Caco-2 (cell line): Measurements from ENCODE around the gene SLC16A7. TPM values are rescaled to one million over a fixed set of nuclear protein-coding genes. Genes with fewer than 3 reads are reported as not detected.

ENCODE experiments used
- BruUV-seq: library from RNA; stranded (reverse); fragments of 400-500 nt; replicated peaks from 2 replicates; lab custom pipeline; 2021; lab: Mats Ljungman, UMichigan
- CTCF ChIA-PET: fragments of 300-600 bp; sonication (Branson Sonifier 250); formaldehyde crosslinking; loops from one replicate; lab custom pipeline; 2022; ENCODE audit warnings: antibody characterized with exemption; lab: Charles Lee
- POLR2A ChIA-PET: fragments of 300-600 bp; sonication (Branson Sonifier 250); formaldehyde crosslinking; loops from one replicate; lab custom pipeline; 2022; ENCODE audit warnings: antibody characterized with exemption; lab: Charles Lee
- DNase-seq, 2 experiments: peaks; one replicate each; pipeline versions ENCODE4 v3.0.0 to v3.0.0-alpha.2; 2020 to 2022
- H3K27me3 ChIP-seq: replicated peaks from 2 replicates; pipeline ENCODE4 v1.6.0; 2011; ENCODE audit warnings: low read length; ENCODE audit not compliant: control insufficient read depth, insufficient read depth
- H3K36me3 ChIP-seq: 2 replicates; pipeline ENCODE4 v1.5.1; 2011; ENCODE audit warnings: low read length; ENCODE audit not compliant: control insufficient read depth, insufficient read depth
- H3K4me1 ChIP-seq: fragments of 250-450 bp; sonication (Bioruptor Pico); 2 replicates; pipeline ENCODE4 v1.5.1; 2020; ENCODE audit warnings: mild to moderate bottlenecking
- H3K4me3 ChIP-seq: 2 replicates; pipeline ENCODE4 v1.5.1; 2011; ENCODE audit warnings: low read depth, mild to moderate bottlenecking, control low read depth, low read length
- H3K9me3 ChIP-seq: fragments of 250-450 bp; sonication (Bioruptor Pico); 2 replicates; pipeline ENCODE4 v1.5.1; 2020; ENCODE audit warnings: mild to moderate bottlenecking, moderate library complexity
- H3K27ac Mint-ChIP-seq: one replicate; pipeline ENCODE4 v1.8.0; 2022; ENCODE audit warnings: mixed read lengths; ENCODE audit not compliant: unreplicated experiment
- H3K27me3 Mint-ChIP-seq: one replicate; pipeline ENCODE4 v1.8.0; 2022; ENCODE audit warnings: mixed read lengths; ENCODE audit not compliant: insufficient read depth, unreplicated experiment
- H3K36me3 Mint-ChIP-seq: one replicate; pipeline ENCODE4 v1.8.0; 2022; ENCODE audit warnings: mild to moderate bottlenecking, mixed read lengths; ENCODE audit not compliant: insufficient read depth, unreplicated experiment
- H3K4me1 Mint-ChIP-seq: one replicate; pipeline ENCODE4 v1.8.0; 2022; ENCODE audit warnings: low read depth, mixed read lengths; ENCODE audit not compliant: unreplicated experiment
- H3K4me3 Mint-ChIP-seq: one replicate; pipeline ENCODE4 v1.8.0; 2022; ENCODE audit warnings: mild to moderate bottlenecking, moderate library complexity, mixed read lengths; ENCODE audit not compliant: unreplicated experiment
- H3K9me3 Mint-ChIP-seq: one replicate; pipeline ENCODE4 v1.8.0; 2022; ENCODE audit warnings: mixed read lengths; ENCODE audit not compliant: unreplicated experiment
- CTCF ChIP-seq, 2 experiments: fragments of 200-600 bp in 1 of 2; IDR thresholded peaks; 1 replicate in 1 of 2; 2 replicates in 1 of 2; pipeline versions ENCODE4 v1.5.1 to v1.8.0; 2011 to 2022; ENCODE audit warnings: antibody characterized with exemption in 1 of 2, control low read depth in 1 of 2, inconsistent platforms in 1 of 2, low read depth in 1 of 2, low read length in 1 of 2, mild to moderate bottlenecking in 1 of 2, moderate library complexity in 1 of 2; ENCODE audit not compliant: insufficient read depth in 1 of 2, severe bottlenecking in 1 of 2, unreplicated experiment in 1 of 2
- intact Hi-C: fragments of 100-400 bp; cut with micrococcal nuclease; formaldehyde crosslinking; loops from one replicate; pipeline ENCODE4 v1.10.0; 2022; ENCODE audit not compliant: unreplicated experiment
- total RNA-seq: library from RNA; stranded (reverse); gene quantifications from 2 replicates; pipeline ENCODE4 v1.2.3, GENCODE V29; 2022

The SLC16A7 gene
- total RNA-seq, 1 experiment from 2014 or later = 6.6 TPM

- Mint-ChIP-seq H3K4me3 (no peak overlapping the region), H3K4me1 (no peaks in the 10 kb centered on the region), H3K27me3 (no peaks in the 10 kb centered on the region), H3K36me3 (no peaks in the 10 kb centered on the region), H3K27ac (no peak overlapping the region), H3K9me3 (no peaks in the 10 kb centered on the region)
- POLR2A ChIA-PET = no interaction called here
- H3K9me3 ChIP-seq = no peaks in the 10 kb centered on the region
- TF ChIP-seq CTCF (IDR thresholded peaks at IDR 0.05; ENCODE audit: insufficient read depth in 1 of 2, low read depth in 1 of 2, low read length in 1 of 2, severe bottlenecking in 1 of 2, unreplicated experiment in 1 of 2) = no peak
- intact Hi-C loops = no loop called here
- H3K4me3 ChIP-seq = no peak overlapping the region
- no peak for DNase-seq
- no peaks in the 10 kb centered on the region for H3K36me3 ChIP-seq
- no TSS peak for BruUV-seq
- no peaks in the 10 kb centered on the region for H3K27me3 ChIP-seq
- no peaks in the 10 kb centered on the region for H3K4me1 ChIP-seq
- CTCF ChIA-PET = no interaction called here
These were observed 29.1 kb downstream of the SLC16A7 start for GRCh38 chr12:59624732-59625460.

GRCh38 chr12:59626382-59626781, 30.6 kb downstream of the SLC16A7 start:
- H3K27me3 Mint-ChIP-seq = no peaks in the 10 kb centered on the region
- no peaks in the 10 kb centered on the region for H3K27me3 ChIP-seq
- CTCF ChIA-PET = no interaction called here
- H3K4me3 ChIP-seq = no peak overlapping the region
- TF ChIP-seq CTCF (IDR thresholded peaks at IDR 0.05; ENCODE audit: insufficient read depth in 1 of 2, low read depth in 1 of 2, low read length in 1 of 2, severe bottlenecking in 1 of 2, unreplicated experiment in 1 of 2) = no peak
- no peaks in the 10 kb centered on the region for H3K4me1 ChIP-seq
- H3K4me3 Mint-ChIP-seq = no peak overlapping the region
- no peak for DNase-seq
- no peaks in the 10 kb centered on the region for H3K4me1 Mint-ChIP-seq
- no peak overlapping the region for H3K27ac Mint-ChIP-seq
- no peaks in the 10 kb centered on the region for H3K9me3 Mint-ChIP-seq
- H3K36me3 ChIP-seq = no peaks in the 10 kb centered on the region
- no TSS peak for BruUV-seq
- intact Hi-C loops = no loop called here
- POLR2A ChIA-PET = no interaction called here
- no peaks in the 10 kb centered on the region for H3K9me3 ChIP-seq
- no peaks in the 10 kb centered on the region for H3K36me3 Mint-ChIP-seq

DNA sequence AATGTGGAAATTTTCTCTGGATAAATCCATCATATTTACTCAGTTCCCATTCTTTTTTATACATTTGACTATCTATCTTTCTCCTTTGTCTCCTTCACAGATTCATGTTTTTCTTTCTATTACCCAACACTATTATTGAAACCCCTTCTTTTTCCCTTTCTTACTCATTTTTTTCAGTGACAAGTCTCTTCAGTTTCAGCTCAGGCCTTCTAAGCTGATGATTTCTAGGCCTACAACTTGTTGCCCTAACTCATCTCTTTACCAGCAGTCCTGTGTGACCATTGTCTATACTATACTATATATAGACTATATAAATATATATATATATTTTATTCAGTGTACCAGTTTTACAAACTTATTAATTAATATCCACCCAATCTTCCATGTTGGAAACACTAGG, 31.8 kb downstream of the SLC16A7 start:
- no peak for TF ChIP-seq CTCF (IDR thresholded peaks at IDR 0.05; ENCODE audit: insufficient read depth in 1 of 2, low read depth in 1 of 2, low read length in 1 of 2, severe bottlenecking in 1 of 2, unreplicated experiment in 1 of 2)
- no peak overlapping the region for H3K4me3 ChIP-seq
- no peaks in the 10 kb centered on the region for H3K9me3 Mint-ChIP-seq
- H3K4me3 Mint-ChIP-seq = no peak overlapping the region
- no TSS peak for BruUV-seq
- H3K27me3 ChIP-seq = no peaks in the 10 kb centered on the region
- intact Hi-C loops = no loop called here
- no peaks in the 10 kb centered on the region for H3K9me3 ChIP-seq
- no peaks in the 10 kb centered on the region for H3K27me3 Mint-ChIP-seq
- no peak overlapping the region for H3K27ac Mint-ChIP-seq
- CTCF ChIA-PET = no interaction called here
- H3K36me3 ChIP-seq = no peaks in the 10 kb centered on the region
- POLR2A ChIA-PET = no interaction called here
- no peaks in the 10 kb centered on the region for H3K4me1 ChIP-seq
- H3K4me1 Mint-ChIP-seq = no peaks in the 10 kb centered on the region
- no peak for DNase-seq
- no peaks in the 10 kb centered on the region for H3K36me3 Mint-ChIP-seq
